Activated B cell treated with CpG ODN at 0.5 μM for 24 hours (primary cell): ENCODE measurements around the gene CDC42EP4. TPM values are rescaled to one million over a fixed set of nuclear protein-coding genes. Genes with fewer than 3 reads are reported as not detected.

Experiments
- ATAC-seq: fragments of 200-7000 bp; cut with Tn5 transposase; one replicate; pipeline ENCODE4 v1.10.0; 2021; ENCODE audit warnings: low read depth, mild to moderate bottlenecking, moderate library complexity
- CTCF ChIA-PET: fragments of 350-600 bp; sonication (Branson Sonifier 250); formaldehyde crosslinking; loops from one replicate; lab custom pipeline; 2021; ENCODE audit warnings: antibody characterized with exemption; lab: Charles Lee
- POLR2A ChIA-PET: fragments of 350-600 bp; sonication (Branson Sonifier 250); formaldehyde crosslinking; loops from one replicate; lab custom pipeline; 2021; ENCODE audit warnings: antibody characterized with exemption; lab: Charles Lee
- DNase-seq: peaks from one replicate; pipeline ENCODE4 v3.0.0; 2022
- H3K27ac Mint-ChIP-seq: one replicate; pipeline ENCODE4 v1.8.0; 2020; ENCODE audit warnings: mixed read lengths
- H3K27me3 Mint-ChIP-seq: one replicate; pipeline ENCODE4 v1.8.0; 2021; ENCODE audit warnings: mixed read lengths
- H3K36me3 Mint-ChIP-seq: one replicate; pipeline ENCODE4 v1.8.0; 2021; ENCODE audit warnings: low read depth, mixed read lengths
- H3K4me1 Mint-ChIP-seq: one replicate; pipeline ENCODE4 v1.8.0; 2021; ENCODE audit warnings: mixed read lengths
- H3K4me3 Mint-ChIP-seq: one replicate; pipeline ENCODE4 v1.8.0; 2020; ENCODE audit warnings: mild to moderate bottlenecking, mixed read lengths
- H3K9me3 Mint-ChIP-seq: one replicate; pipeline ENCODE4 v1.8.0; 2020; ENCODE audit warnings: mixed read lengths
- CTCF ChIP-seq: fragments of 200-600 bp; IDR thresholded peaks from one replicate; pipeline ENCODE4 v1.8.0; 2022; ENCODE audit warnings: antibody characterized with exemption, mild to moderate bottlenecking
- intact Hi-C: fragments of 100-400 bp; cut with micrococcal nuclease; formaldehyde crosslinking; loops from one replicate; pipeline ENCODE4 v1.15.1; 2024
- total RNA-seq: library from RNA; stranded (reverse); gene quantifications from 2 replicates; pipeline ENCODE4 v1.2.3, GENCODE V29; 2022

The CDC42EP4 gene
- total RNA-seq: 0.61 and 0.95 TPM in 2 replicates

- Mint-ChIP-seq H3K4me3 (peak within 1 kb of the TSS; percentile 84), H3K27me3 (no peaks in the 10 kb centered on the region), H3K4me1 (peaks cover 19% of the 10 kb centered on the region), H3K9me3 (no peaks in the 10 kb centered on the region), H3K36me3 (no peaks in the 10 kb centered on the region), H3K27ac (no peak within 1 kb of the TSS)
- ChIA-PET POLR2A (interaction anchor here (0.6 kb wide), 1 partner anchor 203 kb away, joined by 6 read pairs; no protein-coding TSS in a partner anchor), CTCF (interaction anchor here (0.7 to 1.9 kb wide), 3 partner anchors 58 to 586 kb away, joined by 3 to 8 read pairs (median 5); no protein-coding TSS in a partner anchor)
- ATAC-seq (peak; percentile 91), DNase-seq (peak; percentile 76)
- intact Hi-C loops: loop anchor here (1.0 to 10.0 kb wide), 5 partner anchors 55 to 893 kb away; partner anchors contain the start of genes COG1 and RPL38
- TF ChIP-seq CTCF: no peak
Observed at GRCh38 chr17:73311781-73312641, at the start of gene CDC42EP4. CDC42EP4 (minus strand) TSS chr17:73312001; CDS start chr17:73286500, 25,501 bp downstream.

- Mint-ChIP-seq H3K9me3 (no peaks in the 10 kb centered on the region), H3K4me3 (no peak overlapping the region), H3K27me3 (no peaks in the 10 kb centered on the region), H3K4me1 (no peaks in the 10 kb centered on the region), H3K27ac (no peak overlapping the region), H3K36me3 (peaks cover 15% of the 10 kb centered on the region)
- intact Hi-C loops: no loop called here
- POLR2A ChIA-PET: no interaction called here
- DNase-seq: no peak
- no peak for ATAC-seq
- CTCF ChIA-PET: no interaction called here
- no peak for TF ChIP-seq CTCF
Observed at GRCh38 chr17:73360961-73361761, 49.4 kb upstream of the CDC42EP4 start.

GRCh38 chr17:73359987-73360410 lies 48.2 kb upstream of the CDC42EP4 start:
- ChIA-PET CTCF (no interaction called here), POLR2A (no interaction called here)
- TF ChIP-seq CTCF: no peak
- Mint-ChIP-seq H3K36me3 (peaks cover 17% of the 10 kb centered on the region), H3K9me3 (no peaks in the 10 kb centered on the region), H3K4me3 (no peak overlapping the region), H3K4me1 (no peaks in the 10 kb centered on the region), H3K27me3 (no peaks in the 10 kb centered on the region), H3K27ac (no peak overlapping the region)
- no peak for ATAC-seq
- intact Hi-C loops: no loop called here
- DNase-seq: no peak

GRCh38 chr17:73359352-73359751 lies 47.6 kb upstream of the CDC42EP4 start:
- ATAC-seq (no peak), DNase-seq (no peak)
- no peak for TF ChIP-seq CTCF
- ChIA-PET CTCF (no interaction called here), POLR2A (interaction anchor here (0.5 kb wide), 1 partner anchor 15 kb away, joined by 3 read pairs; no protein-coding TSS in a partner anchor)
- intact Hi-C loops: no loop called here
- Mint-ChIP-seq H3K9me3 (no peaks in the 10 kb centered on the region), H3K27me3 (no peaks in the 10 kb centered on the region), H3K36me3 (peaks cover 15% of the 10 kb centered on the region), H3K27ac (no peak overlapping the region), H3K4me1 (no peaks in the 10 kb centered on the region), H3K4me3 (no peak overlapping the region)
